Mesenchymal stem cell (in vitro differentiated cells and primary cell): ENCODE measurements around the gene EYA2.

Experiments
- DNase-seq: peaks from one replicate; pipeline ENCODE4 v3.0.0-alpha.2; 2013
- H2AFZ ChIP-seq: one replicate; pipeline ENCODE4 v1.6.1; 2013; ENCODE audit warnings: low read depth, mild to moderate bottlenecking, control low read depth, inconsistent platforms, low read length, moderate library complexity
- H2AK5ac ChIP-seq: 2 replicates; pipeline ENCODE4 v1.6.1; 2013; ENCODE audit warnings: low read length, moderate library complexity, mild to moderate bottlenecking, inconsistent platforms; ENCODE audit not compliant: severe bottlenecking
- H2BK120ac ChIP-seq: one replicate; pipeline ENCODE4 v1.6.1; 2013; ENCODE audit warnings: low read depth, mild to moderate bottlenecking, inconsistent platforms, low read length, moderate library complexity
- H2BK12ac ChIP-seq, 2 experiments: one replicate each; pipeline ENCODE4 v1.6.1; 2013; ENCODE audit warnings: inconsistent platforms in 2 of 2, low read length in 2 of 2, mild to moderate bottlenecking in 2 of 2, moderate library complexity in 2 of 2, control low read depth in 1 of 2
- H2BK15ac ChIP-seq: one replicate; pipeline ENCODE4 v1.6.1; 2013; ENCODE audit warnings: mild to moderate bottlenecking, low read depth, inconsistent platforms; ENCODE audit not compliant: poor library complexity, severe bottlenecking
- H2BK5ac ChIP-seq: 2 replicates; pipeline ENCODE4 v1.6.1; 2013; ENCODE audit warnings: low read depth, mild to moderate bottlenecking, low read length, control low read depth, inconsistent platforms; ENCODE audit not compliant: poor library complexity, severe bottlenecking
- H3K14ac ChIP-seq, 2 experiments: one replicate each; pipeline ENCODE4 v1.6.1; 2013; ENCODE audit warnings: inconsistent platforms in 2 of 2, low read length in 2 of 2, control low read depth in 1 of 2, mild to moderate bottlenecking in 1 of 2, moderate library complexity in 1 of 2
- H3K18ac ChIP-seq, 2 experiments: one replicate each; pipeline ENCODE4 v1.6.1; 2013; ENCODE audit warnings: inconsistent platforms in 2 of 2, low read length in 2 of 2, control low read depth in 1 of 2, low read depth in 1 of 2, mild to moderate bottlenecking in 1 of 2
- H3K23ac ChIP-seq, 2 experiments: one replicate each; pipeline ENCODE4 v1.6.1; 2013; ENCODE audit warnings: inconsistent platforms in 2 of 2, low read length in 2 of 2, mild to moderate bottlenecking in 2 of 2, moderate library complexity in 2 of 2, control low read depth in 1 of 2
- H3K27ac ChIP-seq: 2 replicates; pipeline ENCODE4 v1.5.1; 2013; ENCODE audit warnings: mild to moderate bottlenecking, moderate library complexity, low read length, control low read depth, inconsistent platforms; ENCODE audit not compliant: poor library complexity, severe bottlenecking
- H3K27me3 ChIP-seq, 2 experiments: 2 replicates each; pipeline versions ENCODE4 v1.6.1 to v1.7.0; 2013; ENCODE audit warnings: low read length in 2 of 2, mild to moderate bottlenecking in 2 of 2, moderate library complexity in 2 of 2, control low read depth in 1 of 2, inconsistent platforms in 1 of 2; ENCODE audit not compliant: control insufficient read depth in 1 of 2, insufficient read depth in 1 of 2
- H3K36me3 ChIP-seq, 2 experiments: 2 replicates each; pipeline versions ENCODE4 v1.6.1 to v1.7.0; 2013; ENCODE audit warnings: low read length in 2 of 2, control low read depth in 1 of 2, inconsistent platforms in 1 of 2, low read depth in 1 of 2, mild to moderate bottlenecking in 1 of 2; ENCODE audit not compliant: insufficient read depth in 2 of 2, control insufficient read depth in 1 of 2
- H3K4ac ChIP-seq, 2 experiments: one replicate each; pipeline ENCODE4 v1.6.1; 2013; ENCODE audit warnings: inconsistent platforms in 2 of 2, low read length in 2 of 2, mild to moderate bottlenecking in 2 of 2, moderate library complexity in 2 of 2, control low read depth in 1 of 2, low read depth in 1 of 2
- H3K4me1 ChIP-seq: 2 replicates; pipeline ENCODE4 v1.6.1; 2013; ENCODE audit warnings: low read depth, low read length, control low read depth; ENCODE audit not compliant: control insufficient read depth, insufficient read depth
- H3K4me2 ChIP-seq: 2 replicates; pipeline ENCODE4 v1.6.1; 2013; ENCODE audit warnings: low read length, mild to moderate bottlenecking, inconsistent platforms; ENCODE audit not compliant: poor library complexity, severe bottlenecking
- H3K4me3 ChIP-seq, 2 experiments: 2 replicates each; pipeline versions ENCODE4 v1.5.1 to v1.7.0; 2013; ENCODE audit warnings: low read length in 2 of 2, mild to moderate bottlenecking in 2 of 2, control low read depth in 1 of 2, low read depth in 1 of 2; ENCODE audit not compliant: insufficient read depth in 1 of 2
- H3K79me1 ChIP-seq: replicated peaks from 2 replicates; pipeline ENCODE4 v1.6.1; 2013; ENCODE audit warnings: mild to moderate bottlenecking, control low read depth, low read length, inconsistent platforms; ENCODE audit not compliant: poor library complexity, severe bottlenecking
- H3K9ac ChIP-seq: 2 replicates; pipeline ENCODE4 v1.7.0; 2013; ENCODE audit warnings: mild to moderate bottlenecking, low read length, moderate library complexity
- H3K9me3 ChIP-seq: 2 replicates; pipeline ENCODE4 v1.7.0; 2013; ENCODE audit warnings: mild to moderate bottlenecking, low read length; ENCODE audit not compliant: control insufficient read depth
- H4K8ac ChIP-seq: one replicate; pipeline ENCODE4 v1.6.1; 2013; ENCODE audit warnings: inconsistent platforms, mild to moderate bottlenecking, low read length, moderate library complexity
- H4K91ac ChIP-seq: one replicate; pipeline ENCODE4 v1.6.1; 2013; ENCODE audit warnings: mild to moderate bottlenecking, low read length, inconsistent platforms
- WGBS: methylation state at CpG from one replicate; pipeline ENCODE4 v1.1.7; 2013; ENCODE audit warnings: mixed read lengths; 5-methylcytosine and 5-hydroxymethylcytosine counted together

EYA2 gene

GRCh38 chr20:46984405-46984804 lies 89.8 kb downstream of the EYA2 start:
- no peak overlapping the region for H3K4me3 ChIP-seq
- H3K79me1 ChIP-seq, result no peaks in the 10 kb centered on the region
- H3K23ac ChIP-seq, result no peak overlapping the region
- peaks cover 7% of the 10 kb centered on the region for H3K9me3 ChIP-seq
- no peak overlapping the region for H4K91ac ChIP-seq
- H2BK12ac ChIP-seq, result no peak overlapping the region
- H3K27ac ChIP-seq, result no peak overlapping the region
- H2AFZ ChIP-seq, result no peak overlapping the region
- H2BK15ac ChIP-seq, result no peak overlapping the region
- no CpG with 5 or more reads among the region's 1 CpG for WGBS
- H3K4ac ChIP-seq, result no peak overlapping the region
- no peak overlapping the region for H2BK120ac ChIP-seq
- no peaks in the 10 kb centered on the region for H3K36me3 ChIP-seq
- no peak overlapping the region for H3K4me2 ChIP-seq
- peaks cover 0 to 8% of the 10 kb centered on the region in 2 experiments for H3K27me3 ChIP-seq
- no peak for DNase-seq
- no peaks in the 10 kb centered on the region for H3K4me1 ChIP-seq
- H3K14ac ChIP-seq, result no peak overlapping the region
- H2BK5ac ChIP-seq, result no peak overlapping the region
- H4K8ac ChIP-seq, result no peak overlapping the region
- H3K9ac ChIP-seq, result no peak overlapping the region
- no peak overlapping the region for H3K18ac ChIP-seq
- no peak overlapping the region for H2AK5ac ChIP-seq

GRCh38 chr20:46985250-46985649 lies 90.6 kb downstream of the EYA2 start:
- Histone ChIP-seq H2AFZ (no peak overlapping the region), H4K8ac (no peak overlapping the region), H3K27ac (no peak overlapping the region), H3K36me3 (no peaks in the 10 kb centered on the region), H3K27me3 (no peaks in the 10 kb centered on the region), H2BK15ac (no peak overlapping the region), H3K14ac (no peak overlapping the region), H3K18ac (no peak overlapping the region), H3K4me1 (no peaks in the 10 kb centered on the region), H2BK5ac (no peak overlapping the region), H4K91ac (no peak overlapping the region), H2AK5ac (no peak overlapping the region), H3K79me1 (no peaks in the 10 kb centered on the region), H3K4ac (no peak overlapping the region), H3K4me2 (no peak overlapping the region), H3K9ac (no peak overlapping the region), H2BK12ac (no peak overlapping the region), H3K4me3 (no peak overlapping the region), H3K23ac (no peak overlapping the region), H3K9me3 (peaks cover 7% of the 10 kb centered on the region), H2BK120ac (no peak overlapping the region)
- DNase-seq, result no peak
- 0% methylated on average over 2 of the region's 2 CpGs for WGBS

GRCh38 chr20:46985671-46986070 lies 91.0 kb downstream of the EYA2 start:
- Histone ChIP-seq H2AK5ac (no peak overlapping the region), H3K27me3 (no peaks in the 10 kb centered on the region), H4K8ac (no peak overlapping the region), H2AFZ (no peak overlapping the region), H3K79me1 (no peaks in the 10 kb centered on the region), H3K18ac (no peak overlapping the region), H3K9ac (no peak overlapping the region), H3K14ac (no peak overlapping the region), H3K27ac (no peak overlapping the region), H2BK5ac (no peak overlapping the region), H3K36me3 (no peaks in the 10 kb centered on the region), H4K91ac (no peak overlapping the region), H2BK120ac (no peak overlapping the region), H3K4me2 (no peak overlapping the region), H3K23ac (no peak overlapping the region), H3K4me3 (no peak overlapping the region), H3K4ac (no peak overlapping the region), H2BK15ac (no peak overlapping the region), H2BK12ac (no peak overlapping the region), H3K4me1 (no peaks in the 10 kb centered on the region), H3K9me3 (peaks cover 7% of the 10 kb centered on the region)
- no peak for DNase-seq
- WGBS, result no CpG with 5 or more reads among the region's 2 CpGs

GRCh38 chr20:46987001-46987400 lies 92.4 kb downstream of the EYA2 start:
- H3K14ac ChIP-seq, result no peak overlapping the region
- no peak overlapping the region for H3K4me3 ChIP-seq
- H3K79me1 ChIP-seq, result no peaks in the 10 kb centered on the region
- H3K27ac ChIP-seq, result no peak overlapping the region
- H3K9ac ChIP-seq, result no peak overlapping the region
- no peak for DNase-seq
- no peak overlapping the region for H3K23ac ChIP-seq
- WGBS, result 84% methylated on average over 5 of the region's 5 CpGs
- H3K4me1 ChIP-seq, result no peaks in the 10 kb centered on the region
- H3K18ac ChIP-seq, result no peak overlapping the region
- no peak overlapping the region for H2BK5ac ChIP-seq
- H3K27me3 ChIP-seq, result no peaks in the 10 kb centered on the region
- H4K8ac ChIP-seq, result no peak overlapping the region
- no peak overlapping the region for H2BK12ac ChIP-seq
- no peak overlapping the region for H2AFZ ChIP-seq
- H3K36me3 ChIP-seq, result no peaks in the 10 kb centered on the region
- H4K91ac ChIP-seq, result no peak overlapping the region
- no peak overlapping the region for H2BK120ac ChIP-seq
- H3K9me3 ChIP-seq, result peaks cover 7% of the 10 kb centered on the region
- H2BK15ac ChIP-seq, result no peak overlapping the region
- H3K4me2 ChIP-seq, result no peak overlapping the region
- H3K4ac ChIP-seq, result no peak overlapping the region
- no peak overlapping the region for H2AK5ac ChIP-seq
